ENCODE results near the gene ARF3.

DNA sequence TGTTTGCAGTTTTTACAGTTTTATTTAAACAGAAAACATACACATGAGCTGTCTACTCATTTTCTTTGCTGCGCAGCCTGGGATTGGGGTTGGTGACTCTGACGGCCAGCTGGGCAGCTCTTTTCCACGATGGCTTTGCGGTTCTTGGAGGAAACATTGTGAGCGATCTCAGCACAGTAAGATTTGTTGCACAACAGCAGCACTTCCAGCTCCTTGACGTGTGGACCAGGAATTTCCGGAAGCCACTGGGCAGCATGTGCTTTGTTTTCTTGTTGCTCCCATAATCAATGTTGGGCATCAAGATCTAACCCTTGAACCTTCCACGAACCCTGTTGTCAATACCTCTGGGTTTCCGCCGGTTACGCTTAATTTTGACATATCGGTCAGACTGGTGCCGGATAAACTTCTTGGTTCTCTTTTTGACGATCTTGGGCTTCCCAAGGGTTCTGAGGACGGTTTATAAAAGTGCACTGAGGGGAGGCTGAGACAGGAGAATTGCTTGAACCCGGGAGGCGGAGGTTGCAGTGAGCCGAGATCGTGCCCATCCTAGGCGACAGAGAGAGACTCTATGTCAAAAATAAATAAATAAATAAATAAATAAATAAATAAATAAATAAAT is 53.8 kb downstream of the ARF3 start:
- TF ChIP-seq, protein P1, sequence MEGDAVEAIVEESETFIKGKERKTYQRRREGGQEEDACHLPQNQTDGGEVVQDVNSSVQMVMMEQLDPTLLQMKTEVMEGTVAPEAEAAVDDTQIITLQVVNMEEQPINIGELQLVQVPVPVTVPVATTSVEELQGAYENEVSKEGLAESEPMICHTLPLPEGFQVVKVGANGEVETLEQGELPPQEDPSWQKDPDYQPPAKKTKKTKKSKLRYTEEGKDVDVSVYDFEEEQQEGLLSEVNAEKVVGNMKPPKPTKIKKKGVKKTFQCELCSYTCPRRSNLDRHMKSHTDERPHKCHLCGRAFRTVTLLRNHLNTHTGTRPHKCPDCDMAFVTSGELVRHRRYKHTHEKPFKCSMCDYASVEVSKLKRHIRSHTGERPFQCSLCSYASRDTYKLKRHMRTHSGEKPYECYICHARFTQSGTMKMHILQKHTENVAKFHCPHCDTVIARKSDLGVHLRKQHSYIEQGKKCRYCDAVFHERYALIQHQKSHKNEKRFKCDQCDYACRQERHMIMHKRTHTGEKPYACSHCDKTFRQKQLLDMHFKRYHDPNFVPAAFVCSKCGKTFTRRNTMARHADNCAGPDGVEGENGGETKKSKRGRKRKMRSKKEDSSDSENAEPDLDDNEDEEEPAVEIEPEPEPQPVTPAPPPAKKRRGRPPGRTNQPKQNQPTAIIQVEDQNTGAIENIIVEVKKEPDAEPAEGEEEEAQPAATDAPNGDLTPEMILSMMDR (IDR thresholded peaks at IDR 0.05) = no peak
- TF ChIP-seq, protein P2, sequence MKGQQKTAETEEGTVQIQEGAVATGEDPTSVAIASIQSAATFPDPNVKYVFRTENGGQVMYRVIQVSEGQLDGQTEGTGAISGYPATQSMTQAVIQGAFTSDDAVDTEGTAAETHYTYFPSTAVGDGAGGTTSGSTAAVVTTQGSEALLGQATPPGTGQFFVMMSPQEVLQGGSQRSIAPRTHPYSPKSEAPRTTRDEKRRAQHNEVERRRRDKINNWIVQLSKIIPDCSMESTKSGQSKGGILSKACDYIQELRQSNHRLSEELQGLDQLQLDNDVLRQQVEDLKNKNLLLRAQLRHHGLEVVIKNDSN (CRISPR knock-in tag; IDR thresholded peaks at IDR 0.05) = no peak
- TF ChIP-seq IRF2 (CRISPR knock-in tag; IDR thresholded peaks at IDR 0.05; ENCODE audit: borderline replicate concordance, low read depth) (no peak), PREB (CRISPR knock-in tag; IDR thresholded peaks at IDR 0.05; ENCODE audit: borderline replicate concordance) (no peak), MYBL2 (CRISPR knock-in tag; IDR thresholded peaks at IDR 0.05) (no peak), EMX1 (CRISPR knock-in tag; IDR thresholded peaks at IDR 0.05) (no peak), USF2 (CRISPR knock-in tag; IDR thresholded peaks at IDR 0.05) (no peak), FOXP1 (CRISPR knock-in tag; IDR thresholded peaks at IDR 0.05; ENCODE audit: borderline replicate concordance) (no peak), TEAD4 (CRISPR knock-in tag; IDR thresholded peaks at IDR 0.05) (no peak), E2F1 (CRISPR knock-in tag; IDR thresholded peaks at IDR 0.05) (no peak), HMGXB4 (CRISPR knock-in tag; IDR thresholded peaks at IDR 0.05) (no peak), GABPB1 (CRISPR knock-in tag; IDR thresholded peaks at IDR 0.05) (no peak), ATF2 (CRISPR knock-in tag; IDR thresholded peaks at IDR 0.05; ENCODE audit: borderline replicate concordance, low read depth) (no peak), JUN (CRISPR knock-in tag; IDR thresholded peaks at IDR 0.05) (no peak)

Measured in WTC11 (cell line).